HG02943 (cell line): ENCODE measurements around the gene BAIAP2L2.
"Not testable (repeated sequence)": the region's sequence is repeated elsewhere in the genome, so short reads cannot be mapped to it uniquely, and the experiment has no call there.

Experiments used
- ATAC-seq: cut with Tn5 transposase; IDR thresholded peaks from one replicate; pipeline ENCODE4 v1.9.1; 2021; ENCODE audit warnings: mild to moderate bottlenecking, low read depth, moderate library complexity; ENCODE audit not compliant: unreplicated experiment

Gene BAIAP2L2

GRCh38 chr22:38082986-38083710, 27.3 kb downstream of the BAIAP2L2 start:
- ATAC-seq: no peak

GRCh38 chr22:38081941-38082828, 28.3 kb downstream of the BAIAP2L2 start:
- no peak for ATAC-seq

GRCh38 chr22:38081636-38081940, 28.9 kb downstream of the BAIAP2L2 start:
- no peak for ATAC-seq

- ATAC-seq: no peak
These were observed 29.4 kb downstream of the BAIAP2L2 start for GRCh38 chr22:38080850-38081635.

- ATAC-seq: no peak
These were observed 30.0 kb downstream of the BAIAP2L2 start for GRCh38 chr22:38080474-38080849.

GRCh38 chr22:38079804-38080203, 30.7 kb downstream of the BAIAP2L2 start:
- no peak for ATAC-seq

- ATAC-seq: not testable (repeated sequence)
These were observed 31.3 kb downstream of the BAIAP2L2 start for GRCh38 chr22:38079208-38079607.

- no peak for ATAC-seq
These were observed 32.2 kb downstream of the BAIAP2L2 start for GRCh38 chr22:38078046-38078840.

- no peak for ATAC-seq
These were observed 32.9 kb downstream of the BAIAP2L2 start for GRCh38 chr22:38077595-38077994.

- ATAC-seq: no peak
These were observed 33.4 kb downstream of the BAIAP2L2 start for GRCh38 chr22:38077096-38077495.

- no peak for ATAC-seq
These were observed 34.5 kb downstream of the BAIAP2L2 start for GRCh38 chr22:38075961-38076360.

GRCh38 chr22:38075105-38075825, 35.2 kb downstream of the BAIAP2L2 start:
- no peak for ATAC-seq

- no peak for ATAC-seq
These were observed 36.0 kb downstream of the BAIAP2L2 start for GRCh38 chr22:38074181-38075104.

GRCh38 chr22:38073150-38074130, 37.0 kb downstream of the BAIAP2L2 start:
- no peak for ATAC-seq

GRCh38 chr22:38072322-38073149, 37.9 kb downstream of the BAIAP2L2 start:
- ATAC-seq: no peak

GRCh38 chr22:38071421-38072321, 38.8 kb downstream of the BAIAP2L2 start:
- no peak for ATAC-seq
